GM10248 (cell line): ENCODE measurements around the gene CACNA1B.

Experiments
- CTCF ChIA-PET: fragments of 300-600 bp; sonication (Branson Sonifier 250); formaldehyde crosslinking; extraction: SDS; loops from one replicate; lab custom pipeline; 2021; ENCODE audit warnings: antibody characterized with exemption; lab: Yijun Ruan, JAX
- POLR2A ChIA-PET: fragments of 350-650 bp; sonication (Branson Sonifier 250); formaldehyde crosslinking; extraction: SDS; loops from one replicate; lab custom pipeline; 2020; ENCODE audit warnings: antibody characterized with exemption; lab: Yijun Ruan, JAX
- DNase-seq: peaks from one replicate; pipeline ENCODE4 v3.0.0; 2012; ENCODE audit errors: extremely low spot score
- TF ChIP-seq, protein P1 (sequence below): IDR thresholded peaks from 2 replicates; pipeline ENCODE4 v1.5.1; 2012; ENCODE audit warnings: mild to moderate bottlenecking, low read depth; ENCODE audit errors: extremely low read depth, missing control alignments, control extremely low read depth

The CACNA1B gene

DNA sequence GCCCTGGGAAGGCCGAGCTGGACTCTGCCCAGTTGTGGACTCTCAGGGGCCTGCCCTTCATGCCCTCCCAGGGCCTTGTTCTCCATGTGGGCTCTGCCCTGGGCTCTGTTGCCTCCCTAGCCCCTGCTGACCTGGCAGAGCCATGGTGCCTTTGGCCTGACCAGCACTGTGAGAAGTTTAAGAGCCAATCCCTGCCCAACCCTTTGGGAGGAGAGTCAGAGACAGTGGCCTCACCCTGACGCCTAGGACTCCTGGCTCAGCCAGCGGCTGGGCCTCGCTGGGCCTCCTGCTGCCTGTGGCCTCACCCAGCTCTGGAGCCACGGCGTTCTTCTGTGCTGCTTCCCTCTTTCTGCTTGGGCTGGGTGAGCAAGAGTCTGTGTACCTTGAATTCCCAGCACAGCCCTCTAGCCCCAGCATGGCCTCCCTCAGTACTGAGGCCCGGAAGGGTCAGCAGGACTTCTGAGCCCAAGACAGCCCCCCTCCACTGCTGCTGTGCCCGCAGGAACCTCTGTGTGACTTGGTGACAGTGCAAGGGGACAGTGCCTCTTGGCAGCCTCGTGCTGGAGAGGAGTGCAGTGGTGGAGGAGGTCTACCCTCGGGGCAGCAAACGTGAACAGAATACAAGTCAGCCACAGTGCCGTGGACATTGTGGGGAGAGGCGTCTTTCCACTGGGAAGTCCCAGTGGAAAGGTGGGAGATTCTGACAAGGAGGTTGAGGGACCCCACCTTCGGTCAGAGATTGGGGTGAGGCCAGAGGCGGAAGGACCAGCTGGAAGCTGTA is 97.4 kb downstream of the CACNA1B start:
- CTCF ChIA-PET, result no interaction called here
- POLR2A ChIA-PET, result no interaction called here
- TF ChIP-seq, protein P1, sequence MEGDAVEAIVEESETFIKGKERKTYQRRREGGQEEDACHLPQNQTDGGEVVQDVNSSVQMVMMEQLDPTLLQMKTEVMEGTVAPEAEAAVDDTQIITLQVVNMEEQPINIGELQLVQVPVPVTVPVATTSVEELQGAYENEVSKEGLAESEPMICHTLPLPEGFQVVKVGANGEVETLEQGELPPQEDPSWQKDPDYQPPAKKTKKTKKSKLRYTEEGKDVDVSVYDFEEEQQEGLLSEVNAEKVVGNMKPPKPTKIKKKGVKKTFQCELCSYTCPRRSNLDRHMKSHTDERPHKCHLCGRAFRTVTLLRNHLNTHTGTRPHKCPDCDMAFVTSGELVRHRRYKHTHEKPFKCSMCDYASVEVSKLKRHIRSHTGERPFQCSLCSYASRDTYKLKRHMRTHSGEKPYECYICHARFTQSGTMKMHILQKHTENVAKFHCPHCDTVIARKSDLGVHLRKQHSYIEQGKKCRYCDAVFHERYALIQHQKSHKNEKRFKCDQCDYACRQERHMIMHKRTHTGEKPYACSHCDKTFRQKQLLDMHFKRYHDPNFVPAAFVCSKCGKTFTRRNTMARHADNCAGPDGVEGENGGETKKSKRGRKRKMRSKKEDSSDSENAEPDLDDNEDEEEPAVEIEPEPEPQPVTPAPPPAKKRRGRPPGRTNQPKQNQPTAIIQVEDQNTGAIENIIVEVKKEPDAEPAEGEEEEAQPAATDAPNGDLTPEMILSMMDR, result no peak
- no peak for DNase-seq

DNA sequence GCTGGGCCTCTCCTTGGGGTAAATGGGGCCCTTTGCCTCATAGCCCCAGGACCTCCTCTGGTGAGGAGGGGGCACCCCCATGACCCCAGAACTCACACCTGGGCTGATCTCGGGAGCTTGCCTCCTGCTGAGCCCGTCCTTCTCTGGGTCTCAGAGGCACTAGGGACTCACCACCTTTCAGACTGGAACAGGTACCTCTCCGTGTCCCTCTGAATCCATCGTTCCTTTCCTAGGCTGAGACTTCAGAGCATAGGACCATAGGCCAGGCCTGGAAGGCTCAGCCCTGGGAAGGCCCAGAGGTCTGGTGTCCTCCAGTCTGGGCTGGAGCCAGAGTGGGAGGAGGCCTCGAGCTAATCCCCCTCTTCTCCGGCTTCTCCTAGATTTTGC is 97.9 kb downstream of the CACNA1B start:
- TF ChIP-seq, protein P1, result no peak
- ChIA-PET POLR2A (no interaction called here), CTCF (no interaction called here)
- no peak for DNase-seq

DNA sequence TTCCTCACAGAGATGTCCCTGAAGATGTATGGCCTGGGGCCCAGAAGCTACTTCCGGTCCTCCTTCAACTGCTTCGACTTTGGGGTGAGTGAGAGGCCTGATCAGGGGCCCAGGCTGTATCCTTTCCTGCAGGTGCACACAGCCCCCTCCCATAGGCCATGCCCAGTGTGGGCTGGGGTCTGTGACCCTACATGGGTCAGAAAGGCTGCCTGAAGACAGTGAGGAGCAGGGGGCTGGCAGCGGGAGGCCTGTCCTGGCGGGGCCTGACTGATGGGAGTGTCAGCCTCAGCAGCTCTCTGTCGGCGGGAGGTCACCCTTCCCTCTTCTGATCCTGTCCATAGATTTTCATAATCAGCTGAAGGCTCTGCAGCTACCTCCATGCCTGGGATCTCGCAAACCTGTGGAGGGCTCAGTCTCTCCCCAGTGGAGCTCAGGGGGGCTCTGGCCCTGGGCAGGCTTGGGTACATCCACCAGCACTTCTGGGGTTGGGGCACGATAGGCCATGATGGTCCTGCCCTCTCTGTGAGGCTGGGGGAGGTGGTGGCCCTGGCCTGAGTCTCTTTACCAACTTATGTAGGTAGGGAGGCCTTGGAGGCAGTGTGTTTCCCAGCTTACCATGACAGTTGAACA is 98.5 kb downstream of the CACNA1B start:
- DNase-seq, result no peak
- CTCF ChIA-PET, result no interaction called here
- TF ChIP-seq, protein P1, result no peak
- POLR2A ChIA-PET, result no interaction called here

DNA sequence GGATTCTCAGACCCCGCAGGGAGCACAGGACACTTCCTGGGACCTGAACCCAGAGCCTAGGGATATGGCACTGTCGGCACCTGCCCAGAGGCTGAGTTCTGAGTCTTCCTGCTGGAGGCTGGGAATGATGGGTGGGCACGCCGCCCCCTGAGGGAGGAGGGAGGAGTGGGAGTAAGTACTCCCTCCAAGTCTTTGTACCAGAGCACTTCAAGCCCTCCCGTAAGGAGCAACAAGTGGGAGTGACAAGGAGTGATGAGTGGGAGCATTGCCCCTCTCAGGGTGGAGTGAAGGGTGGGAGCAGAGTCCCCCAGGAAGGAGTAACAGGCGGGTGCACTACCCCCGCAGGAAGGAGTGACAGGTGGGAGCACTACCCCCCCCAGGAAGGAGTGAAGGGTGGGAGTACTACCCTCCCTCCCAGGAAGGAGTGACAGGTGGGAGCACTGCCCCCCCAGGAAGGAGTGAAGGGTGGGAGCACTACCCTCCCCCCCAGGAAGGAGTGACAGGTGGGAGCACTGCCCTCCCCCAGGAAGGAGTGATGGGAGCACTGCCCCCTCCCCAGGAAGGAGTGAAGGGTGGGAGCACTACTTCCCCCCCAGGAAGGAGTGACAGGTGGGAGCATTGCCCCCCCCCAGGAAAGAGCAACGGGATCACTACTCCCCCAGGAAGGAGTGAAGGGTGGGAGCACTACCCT is 100.1 kb downstream of the CACNA1B start:
- ChIA-PET CTCF (no interaction called here), POLR2A (no interaction called here)
- no peak for DNase-seq
- TF ChIP-seq, protein P1, result no peak

DNA sequence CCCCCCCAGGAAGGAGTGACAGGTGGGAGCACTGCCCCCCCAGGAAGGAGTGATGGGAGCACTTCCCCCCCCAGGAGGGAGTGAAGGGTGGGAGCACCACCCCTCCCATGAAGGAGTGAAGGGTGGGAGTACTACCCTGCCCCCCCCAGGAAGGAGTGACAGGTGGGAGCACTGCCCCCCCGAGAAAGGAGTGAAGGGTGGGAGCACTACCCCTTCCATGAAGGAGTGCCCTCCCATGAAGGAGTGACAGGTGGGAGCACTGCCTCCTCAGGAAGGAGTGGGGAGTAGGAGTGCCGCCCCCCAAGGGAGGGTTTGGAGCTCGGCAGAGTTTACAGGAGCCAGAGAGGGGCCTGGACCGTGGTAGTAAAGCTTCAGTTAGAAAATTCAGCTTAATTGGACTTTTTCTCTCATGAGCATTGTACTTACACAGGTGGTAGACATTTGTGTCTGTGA is 100.7 kb downstream of the CACNA1B start:
- no peak for DNase-seq
- ChIA-PET CTCF (interaction anchor here (1.3 kb wide), 1 partner anchor 16 kb away, joined by 3 read pairs; no protein-coding TSS in a partner anchor), POLR2A (no interaction called here)
- TF ChIP-seq, protein P1, result no peak

DNA sequence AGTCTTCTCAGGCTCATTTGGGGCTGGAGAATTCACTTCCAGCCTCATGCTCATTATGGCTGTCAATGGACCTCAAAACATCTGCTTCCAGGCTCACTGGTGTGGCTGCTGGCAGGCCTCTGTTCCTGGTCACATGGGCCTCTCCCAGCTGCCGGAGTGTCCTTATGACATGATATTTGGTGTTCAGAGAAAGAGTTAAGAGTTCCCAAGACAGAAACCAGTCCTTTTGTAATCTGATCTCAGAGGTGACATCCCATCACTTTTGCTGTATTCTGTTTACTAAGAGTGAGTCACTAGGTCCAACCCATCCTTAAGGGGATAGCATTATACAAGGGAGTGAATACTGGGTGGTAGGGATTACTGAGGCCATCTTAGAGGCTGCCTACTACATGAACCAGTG is 104.6 kb downstream of the CACNA1B start:
- TF ChIP-seq, protein P1, result no peak
- DNase-seq, result no peak
- ChIA-PET CTCF (interaction anchor here (1.0 kb wide), 1 partner anchor 30 kb away, joined by 3 read pairs; no protein-coding TSS in a partner anchor), POLR2A (no interaction called here)
